ENCODE measurements around the gene SNAPC2.

The SNAPC2 gene

GRCh38 chr19:7910321-7911161 is 9.6 kb upstream of the SNAPC2 start:
- Histone ChIP-seq H3K27me3 (ENCODE audit: control insufficient read depth in 1 of 2, insufficient read depth in 2 of 2, low read length in 2 of 2) (peaks cover 4 to 6% of the 10 kb centered on the region in 2 donors), H3K4me1 (ENCODE audit: control insufficient read depth in 1 of 2, insufficient read depth in 2 of 2, low read length in 2 of 2) (no peaks in the 10 kb centered on the region), H3K4me3 (ENCODE audit: low read depth in 1 of 2, low read length in 2 of 2) (no peak overlapping the region), H3K36me3 (ENCODE audit: control insufficient read depth in 1 of 2, insufficient read depth in 2 of 2, low read length in 2 of 2) (peaks cover 9 to 41% of the 10 kb centered on the region in 2 donors), H3K9ac (ENCODE audit: low read depth in 1 of 2, low read length in 2 of 2) (no peak overlapping the region), H3K9me3 (ENCODE audit: control insufficient read depth in 1 of 2, low read length in 2 of 2) (no peaks in the 10 kb centered on the region), H3K27ac (ENCODE audit: low read depth, low read length) (no peak overlapping the region)

- H3K9ac ChIP-seq (ENCODE audit: low read depth in 1 of 2, low read length in 2 of 2) = no peak overlapping the region
- H3K27me3 ChIP-seq (ENCODE audit: control insufficient read depth in 1 of 2, insufficient read depth in 2 of 2, low read length in 2 of 2) = peaks cover 10 to 13% of the 10 kb centered on the region in 2 donors
- peaks cover 0 to 6% of the 10 kb centered on the region in 2 donors for H3K4me1 ChIP-seq (ENCODE audit: control insufficient read depth in 1 of 2, insufficient read depth in 2 of 2, low read length in 2 of 2)
- no peak overlapping the region for H3K4me3 ChIP-seq (ENCODE audit: low read depth in 1 of 2, low read length in 2 of 2)
- no peaks in the 10 kb centered on the region for H3K9me3 ChIP-seq (ENCODE audit: control insufficient read depth in 1 of 2, low read length in 2 of 2)
- peaks cover 9 to 41% of the 10 kb centered on the region in 2 donors for H3K36me3 ChIP-seq (ENCODE audit: control insufficient read depth in 1 of 2, insufficient read depth in 2 of 2, low read length in 2 of 2)
- no peak overlapping the region for H3K27ac ChIP-seq (ENCODE audit: low read depth, low read length)
These were observed 8.5 kb upstream of the SNAPC2 start for GRCh38 chr19:7911508-7912143.

GRCh38 chr19:7912144-7912696 is 7.9 kb upstream of the SNAPC2 start:
- H3K4me1 ChIP-seq (ENCODE audit: control insufficient read depth in 1 of 2, insufficient read depth in 2 of 2, low read length in 2 of 2) = peaks cover 4 to 10% of the 10 kb centered on the region in 2 donors
- no peak overlapping the region for H3K9ac ChIP-seq (ENCODE audit: low read depth in 1 of 2, low read length in 2 of 2)
- H3K36me3 ChIP-seq (ENCODE audit: control insufficient read depth in 1 of 2, insufficient read depth in 2 of 2, low read length in 2 of 2) = peaks cover 9 to 39% of the 10 kb centered on the region in 2 donors

GRCh38 chr19:7912697-7913564 is 7.2 kb upstream of the SNAPC2 start:
- H3K27ac ChIP-seq (ENCODE audit: low read depth, low read length) = no peak overlapping the region
- peaks cover 9 to 36% of the 10 kb centered on the region in 2 donors for H3K36me3 ChIP-seq (ENCODE audit: control insufficient read depth in 1 of 2, insufficient read depth in 2 of 2, low read length in 2 of 2)
- H3K9me3 ChIP-seq (ENCODE audit: control insufficient read depth in 1 of 2, low read length in 2 of 2) = no peaks in the 10 kb centered on the region
- H3K4me1 ChIP-seq (ENCODE audit: control insufficient read depth in 1 of 2, insufficient read depth in 2 of 2, low read length in 2 of 2) = peaks cover 10 to 12% of the 10 kb centered on the region in 2 donors
- H3K27me3 ChIP-seq (ENCODE audit: control insufficient read depth in 1 of 2, insufficient read depth in 2 of 2, low read length in 2 of 2) = peaks cover 19 to 20% of the 10 kb centered on the region in 2 donors
- H3K4me3 ChIP-seq (ENCODE audit: low read depth in 1 of 2, low read length in 2 of 2) = no peak overlapping the region
- H3K9ac ChIP-seq (ENCODE audit: low read depth in 1 of 2, low read length in 2 of 2) = no peak overlapping the region

More at GRCh38 chr19:7912144-7912696, 7.9 kb upstream of the SNAPC2 start:
- no peak overlapping the region for H3K27ac ChIP-seq (ENCODE audit: low read depth, low read length)
- H3K27me3 ChIP-seq (ENCODE audit: control insufficient read depth in 1 of 2, insufficient read depth in 2 of 2, low read length in 2 of 2) = peaks cover 14 to 17% of the 10 kb centered on the region in 2 donors
- H3K9me3 ChIP-seq (ENCODE audit: control insufficient read depth in 1 of 2, low read length in 2 of 2) = no peaks in the 10 kb centered on the region
- no peak overlapping the region for H3K4me3 ChIP-seq (ENCODE audit: low read depth in 1 of 2, low read length in 2 of 2)

GRCh38 chr19:7913652-7914051 is 6.5 kb upstream of the SNAPC2 start:
- H3K9me3 ChIP-seq (ENCODE audit: control insufficient read depth in 1 of 2, low read length in 2 of 2) = no peaks in the 10 kb centered on the region
- peaks cover 9 to 36% of the 10 kb centered on the region in 2 donors for H3K36me3 ChIP-seq (ENCODE audit: control insufficient read depth in 1 of 2, insufficient read depth in 2 of 2, low read length in 2 of 2)
- no peak overlapping the region for H3K9ac ChIP-seq (ENCODE audit: low read depth in 1 of 2, low read length in 2 of 2)
- no peak overlapping the region for H3K27ac ChIP-seq (ENCODE audit: low read depth, low read length)
- H3K4me1 ChIP-seq (ENCODE audit: control insufficient read depth in 1 of 2, insufficient read depth in 2 of 2, low read length in 2 of 2) = peaks cover 12 to 14% of the 10 kb centered on the region in 2 donors
- peaks cover 24% of the 10 kb centered on the region in 2 donors for H3K27me3 ChIP-seq (ENCODE audit: control insufficient read depth in 1 of 2, insufficient read depth in 2 of 2, low read length in 2 of 2)
- H3K4me3 ChIP-seq (ENCODE audit: low read depth in 1 of 2, low read length in 2 of 2) = no peak overlapping the region

GRCh38 chr19:7914099-7914498 is 6.0 kb upstream of the SNAPC2 start:
- H3K27ac ChIP-seq (ENCODE audit: low read depth, low read length) = no peak overlapping the region
- H3K4me1 ChIP-seq (ENCODE audit: control insufficient read depth in 1 of 2, insufficient read depth in 2 of 2, low read length in 2 of 2) = peaks cover 12 to 19% of the 10 kb centered on the region in 2 donors
- no peak overlapping the region for H3K9ac ChIP-seq (ENCODE audit: low read depth in 1 of 2, low read length in 2 of 2)
- H3K36me3 ChIP-seq (ENCODE audit: control insufficient read depth in 1 of 2, insufficient read depth in 2 of 2, low read length in 2 of 2) = peaks cover 9 to 35% of the 10 kb centered on the region in 2 donors
- no peaks in the 10 kb centered on the region for H3K9me3 ChIP-seq (ENCODE audit: control insufficient read depth in 1 of 2, low read length in 2 of 2)
- peaks cover 25 to 27% of the 10 kb centered on the region in 2 donors for H3K27me3 ChIP-seq (ENCODE audit: control insufficient read depth in 1 of 2, insufficient read depth in 2 of 2, low read length in 2 of 2)
- H3K4me3 ChIP-seq (ENCODE audit: low read depth in 1 of 2, low read length in 2 of 2) = no peak overlapping the region

GRCh38 chr19:7914598-7915045 is 5.5 kb upstream of the SNAPC2 start, which contains the start of gene TGFBR3L:
TSS of gene TGFBR3L (plus strand) at chr19:7914830.
- Histone ChIP-seq H3K9me3 (ENCODE audit: control insufficient read depth in 1 of 2, low read length in 2 of 2) (no peaks in the 10 kb centered on the region), H3K4me3 (ENCODE audit: low read depth in 1 of 2, low read length in 2 of 2) (no peak within 1 kb of the TSS), H3K9ac (ENCODE audit: low read depth in 1 of 2, low read length in 2 of 2) (no peak within 1 kb of the TSS), H3K27ac (ENCODE audit: low read depth, low read length) (no peak within 1 kb of the TSS), H3K4me1 (ENCODE audit: control insufficient read depth in 1 of 2, insufficient read depth in 2 of 2, low read length in 2 of 2) (peaks cover 13 to 24% of the 10 kb centered on the region in 2 donors), H3K36me3 (ENCODE audit: control insufficient read depth in 1 of 2, insufficient read depth in 2 of 2, low read length in 2 of 2) (peaks cover 9 to 31% of the 10 kb centered on the region in 2 donors), H3K27me3 (ENCODE audit: control insufficient read depth in 1 of 2, insufficient read depth in 2 of 2, low read length in 2 of 2) (peaks cover 25 to 27% of the 10 kb centered on the region in 2 donors)

- no peak overlapping the region for H3K9ac ChIP-seq (ENCODE audit: low read depth in 1 of 2, low read length in 2 of 2)
- peaks cover 16 to 27% of the 10 kb centered on the region in 2 donors for H3K4me1 ChIP-seq (ENCODE audit: control insufficient read depth in 1 of 2, insufficient read depth in 2 of 2, low read length in 2 of 2)
These were observed 4.7 kb upstream of the SNAPC2 start for GRCh38 chr19:7915250-7916102.

More at GRCh38 chr19:7915250-7916102, 4.7 kb upstream of the SNAPC2 start:
- Histone ChIP-seq H3K27ac (ENCODE audit: low read depth, low read length) (no peak overlapping the region), H3K4me3 (ENCODE audit: low read depth in 1 of 2, low read length in 2 of 2) (no peak overlapping the region), H3K9me3 (ENCODE audit: control insufficient read depth in 1 of 2, low read length in 2 of 2) (no peaks in the 10 kb centered on the region), H3K27me3 (ENCODE audit: control insufficient read depth in 1 of 2, insufficient read depth in 2 of 2, low read length in 2 of 2) (peaks cover 25 to 27% of the 10 kb centered on the region in 2 donors), H3K36me3 (ENCODE audit: control insufficient read depth in 1 of 2, insufficient read depth in 2 of 2, low read length in 2 of 2) (peaks cover 8 to 23% of the 10 kb centered on the region in 2 donors)

Data from duodenal mucosa (tissue), 2 donors.